Stimulated activated CD8-positive, alpha-beta memory T cell treated with anti-CD3 and anti-CD28 coated beads, Interleukin-2, amount 100 ng/mL, for 48 hours (primary cell): ENCODE data around the gene PNKP.
A peak's percentile ranks its signal among the peaks of the same experiment; 100 is the strongest.

Experiments used
- DNase-seq, 2 donors: peaks; one replicate each; pipeline ENCODE4 v3.0.0-alpha.2; 2020; ENCODE audit warnings: low read depth in 2 of 2

PNKP gene

DNA sequence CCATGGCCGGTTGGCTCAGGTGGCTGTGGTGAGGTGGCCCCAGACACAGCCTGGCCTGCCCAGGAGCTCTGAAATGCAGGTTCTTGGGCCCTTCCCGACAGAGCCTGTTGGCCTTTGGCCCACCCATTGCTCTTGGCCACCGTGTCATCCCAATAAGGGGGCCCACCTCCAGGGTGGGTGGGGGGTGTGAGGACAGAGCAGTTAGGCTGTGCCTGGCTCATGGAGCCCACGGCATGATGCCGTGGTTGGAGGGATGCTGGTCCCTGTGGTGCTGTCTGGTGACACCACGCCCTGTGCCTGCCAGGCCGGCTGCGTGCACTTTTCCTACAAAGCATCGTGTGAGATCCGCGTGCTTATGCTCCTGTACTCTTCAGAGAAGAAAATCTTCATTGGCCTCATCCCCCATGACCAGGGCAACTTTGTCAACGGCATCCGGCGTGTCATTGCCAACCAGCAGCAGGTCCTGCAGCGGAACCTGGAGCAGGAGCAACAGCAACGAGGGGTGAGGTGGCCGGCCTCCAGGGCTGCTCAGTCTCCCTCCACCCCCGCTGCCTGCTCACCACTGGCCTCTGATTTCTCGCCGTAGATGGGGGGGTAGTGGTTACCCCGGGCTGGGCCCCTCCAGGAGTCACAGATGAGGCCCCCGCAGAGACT, 7.6 kb downstream of the PNKP start:
- DNase-seq = no peak

DNA sequence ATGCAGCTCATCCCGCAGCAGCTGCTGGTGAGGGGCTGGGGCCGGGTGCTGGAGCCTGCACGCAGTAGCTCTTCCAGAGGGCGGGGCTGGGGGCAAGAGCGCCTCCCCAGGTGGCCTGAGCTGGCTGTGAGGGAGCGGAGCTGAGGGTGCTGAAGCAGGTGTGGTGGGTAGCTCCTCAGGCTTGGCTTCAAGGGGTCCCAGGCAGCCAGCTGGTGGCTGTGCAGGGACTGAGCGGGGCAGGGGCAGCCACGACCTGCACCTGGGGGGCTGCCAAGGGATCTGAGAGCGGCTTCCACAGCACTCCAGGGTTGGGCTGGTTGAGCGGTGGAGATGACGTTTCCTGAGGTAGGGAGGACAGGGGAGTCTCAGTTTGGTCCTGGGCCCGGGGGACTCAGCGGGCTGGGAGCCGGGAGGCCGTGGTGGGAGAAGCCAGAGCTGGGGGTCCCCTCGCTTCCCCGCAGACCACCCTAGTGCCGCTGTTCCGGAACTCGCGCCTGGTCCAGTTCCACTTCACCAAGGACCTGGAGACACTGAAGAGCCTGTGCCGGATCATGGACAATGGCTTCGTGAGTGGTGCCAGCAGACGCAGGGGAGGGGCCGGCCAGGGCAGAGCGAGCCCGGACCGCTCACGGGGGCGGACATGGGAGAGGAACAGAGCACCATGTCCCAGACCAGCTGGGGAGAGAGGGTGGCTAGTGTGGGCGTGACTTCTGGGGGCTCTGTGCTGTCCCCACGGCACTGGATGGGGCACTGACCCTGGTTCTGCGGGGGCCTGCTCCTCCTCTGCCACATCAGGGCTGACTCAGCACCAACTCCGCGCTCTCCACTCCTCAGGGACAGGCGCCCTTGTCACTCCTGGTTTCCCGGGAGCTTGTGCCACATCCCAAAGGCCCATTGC, 9.0 kb downstream of the PNKP start:
- no peak for DNase-seq

GRCh38 chr19:49857838-49858087, 9.6 kb downstream of the PNKP start:
- DNase-seq = no peak

GRCh38 chr19:49857061-49857837, 10.1 kb downstream of the PNKP start:
- no peak for DNase-seq

GRCh38 chr19:49856574-49857021, 10.8 kb downstream of the PNKP start:
- DNase-seq = no peak

- no peak for DNase-seq
Observed at GRCh38 chr19:49855676-49856573, 11.5 kb downstream of the PNKP start.

DNA sequence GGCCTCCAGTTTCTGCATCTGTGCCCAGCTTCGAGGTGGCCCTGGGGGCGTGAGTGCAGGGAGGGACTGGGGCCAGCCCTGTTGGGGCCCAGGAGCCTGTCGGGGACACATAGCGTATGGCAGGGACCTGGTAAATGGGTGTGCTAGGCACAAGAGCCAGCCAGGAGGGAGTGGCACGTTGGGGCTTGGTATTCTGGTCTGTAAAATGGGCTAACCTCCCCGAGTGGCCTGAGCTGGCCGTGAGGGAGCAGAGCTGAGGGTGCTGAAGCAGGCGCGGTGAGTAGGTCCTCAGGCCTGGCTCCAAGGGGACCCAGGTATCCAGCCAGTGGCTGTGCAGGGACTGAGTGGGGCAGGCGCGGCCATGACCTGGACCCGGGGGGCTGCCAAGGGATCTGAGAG, 12.1 kb downstream of the PNKP start:
- DNase-seq = no peak

DNA sequence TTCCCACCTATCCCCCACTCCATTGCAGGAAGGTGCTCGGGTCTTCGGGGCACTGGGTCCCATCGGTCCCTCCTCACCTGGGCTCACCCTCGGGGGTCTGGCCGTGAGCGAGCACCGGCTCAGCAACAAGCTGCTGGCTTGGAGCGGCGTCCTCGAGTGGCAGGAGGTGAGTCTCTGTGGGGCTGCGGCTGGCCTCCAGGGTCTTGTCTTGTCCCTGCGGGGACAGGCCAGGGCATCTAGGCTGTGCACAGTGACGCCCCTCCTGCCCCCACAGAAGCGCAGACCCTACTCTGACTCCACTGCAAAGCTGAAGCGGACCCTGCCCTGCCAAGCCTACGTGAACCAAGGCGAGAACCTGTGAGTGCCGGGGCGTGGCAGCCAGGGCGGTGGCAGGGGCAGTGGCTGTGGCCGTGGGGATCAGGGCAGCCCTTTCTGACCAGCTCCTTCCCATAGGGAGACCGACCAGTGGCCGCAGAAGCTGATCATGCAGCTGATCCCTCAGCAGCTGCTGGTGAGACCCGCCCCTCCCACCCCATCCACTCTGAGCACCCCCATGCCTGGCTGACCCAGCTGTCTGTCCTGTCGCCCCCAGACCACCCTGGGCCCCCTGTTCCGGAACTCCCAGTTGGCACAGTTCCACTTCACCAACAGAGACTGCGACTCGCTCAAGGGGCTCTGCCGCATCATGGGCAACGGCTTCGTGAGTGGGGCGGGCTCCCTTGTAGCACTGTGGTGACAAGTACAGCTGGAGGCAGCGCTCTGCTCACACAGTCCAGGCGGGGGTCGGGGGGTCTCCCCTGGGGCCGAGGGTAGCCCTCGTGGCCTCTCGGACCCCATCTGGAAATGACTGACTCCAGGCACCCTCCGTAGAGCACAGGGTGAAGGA, 12.8 kb downstream of the PNKP start:
- DNase-seq = no peak

DNA sequence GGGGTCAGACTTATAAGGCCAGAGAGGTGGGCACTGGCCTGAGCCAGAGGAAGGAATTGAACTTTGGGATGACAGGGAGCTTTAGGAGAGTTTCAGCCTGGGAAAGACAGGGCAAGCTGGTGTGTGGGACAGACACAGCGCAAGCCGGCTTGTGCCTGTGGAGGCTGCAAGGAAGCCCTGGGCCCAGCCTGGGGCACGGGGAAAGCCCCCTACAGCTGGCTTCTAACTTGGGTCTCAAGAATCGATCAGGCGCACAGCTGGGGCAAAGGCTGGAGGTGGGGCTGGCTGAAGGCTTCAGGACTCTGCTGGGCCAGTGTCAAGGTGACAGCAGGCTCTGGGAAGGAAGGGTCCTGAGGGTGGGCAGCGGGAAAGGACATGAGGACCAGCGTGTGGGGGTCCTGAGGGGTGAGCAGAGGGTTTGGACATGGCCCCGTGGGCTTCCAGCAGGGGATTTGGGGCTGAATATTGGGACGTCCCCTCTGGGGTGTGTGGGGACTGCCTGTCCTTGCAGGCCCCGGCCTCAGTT, 13.5 kb downstream of the PNKP start:
- no peak for DNase-seq

DNA sequence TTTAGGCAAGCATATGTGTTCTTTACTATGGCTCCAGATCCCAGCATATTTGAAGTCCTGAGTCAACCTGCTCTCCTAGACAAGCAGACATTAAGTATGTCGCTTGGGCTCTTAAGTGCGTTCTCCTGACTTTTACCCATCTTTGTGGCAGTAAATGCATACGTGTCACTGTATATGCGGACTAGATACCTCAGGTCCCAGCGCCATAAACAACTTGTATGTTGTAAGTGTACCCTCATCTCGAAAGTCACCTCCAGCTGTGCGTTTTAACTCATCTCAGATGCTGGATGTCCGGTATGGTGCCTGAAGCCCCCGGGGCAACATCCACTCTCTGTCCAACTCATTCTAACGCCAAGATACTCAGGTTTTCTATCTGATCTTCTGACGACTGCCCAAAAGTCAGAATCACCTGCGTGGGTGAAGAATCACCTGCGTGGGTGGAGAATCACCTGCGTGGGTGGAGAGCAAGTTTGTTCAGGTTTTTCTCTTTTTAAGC, 14.7 kb downstream of the PNKP start:
- no peak for DNase-seq

DNA sequence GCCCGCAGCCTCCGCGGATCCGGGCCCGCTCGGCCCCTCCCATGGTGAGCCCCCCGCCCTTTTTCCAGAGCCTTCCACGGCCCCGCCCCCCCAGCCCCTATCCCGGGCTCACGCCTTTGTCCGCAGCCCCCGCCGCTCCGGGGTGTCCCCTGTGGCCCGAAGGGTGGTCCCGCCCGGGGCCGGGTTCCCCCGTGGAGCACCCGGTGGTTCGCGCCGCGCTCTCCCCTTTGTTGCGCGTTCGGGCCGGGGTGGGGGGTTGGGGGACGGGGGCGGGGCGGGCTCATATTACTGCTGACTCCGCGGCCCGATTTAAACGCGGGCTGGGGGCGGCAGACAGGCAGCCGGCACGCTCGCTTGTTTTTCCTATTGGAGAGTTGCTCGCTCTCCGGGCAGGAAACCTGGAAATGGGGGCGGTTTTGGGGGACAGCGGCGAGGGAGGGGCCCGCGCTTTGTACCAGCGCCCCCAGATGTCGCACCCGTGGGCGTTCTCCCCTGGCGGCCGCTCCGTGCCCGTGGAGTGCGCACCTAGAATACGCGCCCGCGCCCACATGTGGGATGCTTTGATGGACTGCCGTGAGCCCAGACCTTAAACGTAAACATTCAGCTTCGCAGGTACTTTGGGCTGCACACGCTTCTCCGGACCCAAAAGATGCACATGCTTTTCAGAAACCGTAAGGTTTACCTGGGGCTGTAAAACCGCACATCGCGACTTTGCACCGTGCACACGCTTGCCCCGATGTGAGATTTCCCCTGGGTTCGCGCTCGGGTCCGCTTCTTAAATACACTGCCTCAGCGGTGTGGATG, 15.7 kb downstream of the PNKP start:
- no peak for DNase-seq

- peak; percentile 80 to 85 for DNase-seq
Observed at GRCh38 chr19:49850487-49851342, 16.7 kb downstream of the PNKP start, which contains the start of gene PTOV1. Gene PTOV1 (plus strand): TSS chr19:49851159.

GRCh38 chr19:49850221-49850486, 17.2 kb downstream of the PNKP start:
- DNase-seq = no peak

DNA sequence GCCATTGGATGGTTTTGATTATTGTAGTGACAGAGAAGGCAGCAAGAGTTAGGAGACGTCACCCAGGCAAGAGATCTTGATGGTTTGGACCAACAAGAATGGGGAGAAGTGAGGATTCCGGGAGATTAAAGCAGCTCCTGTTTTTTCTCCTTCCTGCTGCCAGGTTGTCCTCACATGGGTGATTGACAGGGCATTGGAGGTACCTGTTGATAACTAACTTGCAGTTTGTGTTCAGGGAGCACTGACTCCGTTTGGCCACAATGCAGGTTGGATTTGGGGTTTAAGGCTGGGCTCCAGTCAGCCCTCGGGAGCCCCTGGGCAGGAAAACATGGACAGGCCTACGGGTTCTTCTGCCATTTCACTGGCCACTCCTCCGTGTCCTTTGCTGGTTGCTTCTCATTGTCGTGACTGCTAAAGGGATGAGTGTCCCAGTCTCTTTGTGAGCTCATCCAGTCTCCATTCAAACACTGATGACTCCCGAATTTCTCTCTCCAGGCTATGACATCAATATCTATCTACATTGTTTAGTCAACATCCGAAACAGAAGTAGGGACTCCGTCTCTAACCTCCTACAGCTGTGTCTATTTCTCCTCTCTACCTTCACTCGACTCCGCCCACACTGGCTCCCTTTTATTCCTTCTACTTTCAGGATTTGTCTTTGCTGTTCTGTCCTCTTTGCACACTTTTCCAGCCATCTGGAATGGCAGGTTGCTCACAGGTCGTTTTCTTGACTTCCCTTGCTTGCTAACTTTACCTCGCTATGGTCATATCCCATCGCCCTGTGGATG, 17.7 kb downstream of the PNKP start:
- no peak for DNase-seq

GRCh38 chr19:49848938-49849337, 18.4 kb downstream of the PNKP start:
- no peak for DNase-seq

- DNase-seq = no peak
Observed at GRCh38 chr19:49847731-49848696, 19.4 kb downstream of the PNKP start.

DNA sequence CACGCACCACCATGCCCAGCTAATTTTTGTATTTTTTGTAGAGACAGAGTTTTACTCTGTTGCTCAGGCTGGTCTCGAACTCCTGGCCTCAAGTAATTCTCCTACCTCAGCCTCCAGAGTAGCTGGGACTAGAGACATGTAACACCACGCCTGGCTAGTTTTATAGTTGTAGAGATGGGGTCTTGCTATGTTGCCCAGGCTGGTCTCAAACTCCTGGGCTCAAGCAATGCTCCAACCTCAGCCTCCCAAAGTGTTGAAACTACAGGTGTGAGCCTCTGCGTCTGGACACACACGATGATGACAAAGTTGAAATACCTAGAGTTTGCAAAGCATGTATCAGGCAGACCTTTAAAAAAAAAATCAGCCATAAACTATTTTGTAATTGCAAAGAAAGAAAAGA, 21.0 kb downstream of the PNKP start:
- no peak for DNase-seq
